Posterior cingulate gyrus (tissue), 11 donors: ENCODE results near the gene HMCN1.
"Not testable (repeated sequence)": the region's sequence is repeated elsewhere in the genome, so short reads cannot be mapped to it uniquely, and the experiment has no call there.

Experiments used
- DNase-seq, 10 donors: peaks; one replicate each; pipeline versions ENCODE4 v3.0.0 to v3.0.0-alpha.2; 2020 to 2021; ENCODE audit warnings: mixed read lengths in 3 of 10
- intact Hi-C: fragments of 100-400 bp; cut with DNase I; formaldehyde crosslinking; loops from one replicate; pipeline ENCODE4 v1.15.1; 2023

HMCN1 gene

GRCh38 chr1:186183970-186184628, 449.9 kb downstream of the HMCN1 start:
- intact Hi-C loops, result no loop called here
- no peak for DNase-seq

- intact Hi-C loops, DNase-seq: not testable (repeated sequence)
Observed at GRCh38 chr1:186186251-186186650, 452.1 kb downstream of the HMCN1 start.

GRCh38 chr1:186187601-186188000, 453.4 kb downstream of the HMCN1 start:
- no peak for DNase-seq
- intact Hi-C loops, result no loop called here

GRCh38 chr1:186188004-186188539, 453.9 kb downstream of the HMCN1 start:
- DNase-seq, result no peak
- intact Hi-C loops, result no loop called here

GRCh38 chr1:186188736-186189135, 454.5 kb downstream of the HMCN1 start:
- intact Hi-C loops, result no loop called here
- no peak for DNase-seq

GRCh38 chr1:186189156-186189555, 455.0 kb downstream of the HMCN1 start:
- no peak for DNase-seq
- intact Hi-C loops, result no loop called here

- DNase-seq, result no peak
- intact Hi-C loops, result no loop called here
Observed at GRCh38 chr1:186191511-186191910, 457.3 kb downstream of the HMCN1 start.

GRCh38 chr1:186193224-186193623, 459.0 kb downstream of the HMCN1 start:
- DNase-seq, result no peak
- intact Hi-C loops, result no loop called here

GRCh38 chr1:186194107-186194756, 460.0 kb downstream of the HMCN1 start:
- no peak for DNase-seq
- intact Hi-C loops, result no loop called here

GRCh38 chr1:186195377-186195931, 461.3 kb downstream of the HMCN1 start:
- DNase-seq, result no peak
- intact Hi-C loops, result no loop called here

- intact Hi-C loops, result no loop called here
- DNase-seq, result no peak
Observed at GRCh38 chr1:186202271-186202764, 468.1 kb downstream of the HMCN1 start.

GRCh38 chr1:186202776-186203175, 468.6 kb downstream of the HMCN1 start:
- intact Hi-C loops, result no loop called here
- DNase-seq, result no peak

GRCh38 chr1:186206048-186206570, 471.9 kb downstream of the HMCN1 start:
- intact Hi-C loops, result no loop called here
- no peak for DNase-seq

- DNase-seq, result no peak
- intact Hi-C loops, result no loop called here
Observed at GRCh38 chr1:186207391-186208085, 473.3 kb downstream of the HMCN1 start.

GRCh38 chr1:186208405-186209129, 474.4 kb downstream of the HMCN1 start:
- no peak for DNase-seq

GRCh38 chr1:186210258-186210657, 476.1 kb downstream of the HMCN1 start:
- DNase-seq, result no peak
- intact Hi-C loops, result loop anchor here (5.0 kb wide), 1 partner anchor 53 kb away; no protein-coding TSS in a partner anchor

More at GRCh38 chr1:186208405-186209129, 474.4 kb downstream of the HMCN1 start:
- intact Hi-C loops, result no loop called here

GRCh38 chr1:186211583-186211982, 477.4 kb downstream of the HMCN1 start:
- not testable (repeated sequence) for DNase-seq
- intact Hi-C loops, result loop anchor here (5.0 kb wide), 1 partner anchor 54 kb away; no protein-coding TSS in a partner anchor

GRCh38 chr1:186212568-186213224, 478.5 kb downstream of the HMCN1 start:
- peak in 4 of 10 donors; percentile 10 to 30 (median 16) for DNase-seq
- intact Hi-C loops, result loop anchor here (2.0 to 5.0 kb wide), 3 partner anchors 55 to 492 kb away; no protein-coding TSS in a partner anchor

GRCh38 chr1:186213225-186213607, 479.0 kb downstream of the HMCN1 start:
- no peak for DNase-seq
- intact Hi-C loops, result loop anchor here (2.0 to 5.0 kb wide), 3 partner anchors 56 to 492 kb away; no protein-coding TSS in a partner anchor
